Limb (tissue), 2 donors: ENCODE results near the gene ZFYVE28.
"Not testable (repeated sequence)": the region's sequence is repeated elsewhere in the genome, so short reads cannot be mapped to it uniquely, and the experiment has no call there.

Experiments used
- DNase-seq, 2 donors: peaks; one replicate each; pipeline ENCODE4 v3.0.0-alpha.2; 2016; ENCODE audit errors: extremely low spot score in 2 of 2

ZFYVE28 gene

DNA sequence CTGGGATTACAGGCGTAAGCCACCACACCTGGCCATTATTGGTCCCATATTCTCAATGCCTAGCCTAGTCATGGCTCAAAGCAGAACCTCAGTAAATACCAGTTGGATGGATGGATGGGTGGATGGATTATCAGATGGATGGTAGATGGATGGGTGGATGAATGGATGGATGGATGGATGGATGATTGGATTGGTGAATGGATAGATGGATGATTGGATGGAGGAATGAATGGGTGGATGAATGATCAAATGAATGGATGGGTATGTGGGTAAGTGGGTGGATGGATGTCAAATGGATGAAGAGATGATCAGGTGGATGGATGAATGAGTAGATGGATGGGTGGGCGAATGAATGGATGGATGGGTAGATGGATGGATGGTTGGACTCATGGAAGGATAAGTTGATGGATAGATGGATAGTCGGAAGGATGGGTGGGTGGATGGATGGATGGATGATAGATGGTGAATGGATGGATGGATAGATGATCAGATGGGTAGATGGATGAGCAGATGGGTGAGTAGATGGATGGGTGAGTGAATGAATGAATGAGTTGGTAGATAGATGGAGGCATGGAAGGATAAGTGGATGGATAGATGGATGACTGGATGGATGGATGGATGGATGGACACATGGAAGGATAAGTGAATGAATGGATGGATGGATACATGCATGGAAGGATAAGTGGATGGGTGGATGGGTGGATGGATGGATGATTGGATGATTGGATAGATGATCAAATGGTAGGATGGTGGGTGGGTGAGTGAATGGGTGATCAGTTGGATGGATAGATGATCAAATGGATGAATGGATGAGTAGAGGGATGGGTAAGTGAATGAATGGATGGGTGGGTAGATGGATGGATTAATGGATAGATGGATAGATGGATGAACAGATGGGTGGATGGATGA lies 28.5 kb upstream of the ZFYVE28 start:
- DNase-seq = no peak

DNA sequence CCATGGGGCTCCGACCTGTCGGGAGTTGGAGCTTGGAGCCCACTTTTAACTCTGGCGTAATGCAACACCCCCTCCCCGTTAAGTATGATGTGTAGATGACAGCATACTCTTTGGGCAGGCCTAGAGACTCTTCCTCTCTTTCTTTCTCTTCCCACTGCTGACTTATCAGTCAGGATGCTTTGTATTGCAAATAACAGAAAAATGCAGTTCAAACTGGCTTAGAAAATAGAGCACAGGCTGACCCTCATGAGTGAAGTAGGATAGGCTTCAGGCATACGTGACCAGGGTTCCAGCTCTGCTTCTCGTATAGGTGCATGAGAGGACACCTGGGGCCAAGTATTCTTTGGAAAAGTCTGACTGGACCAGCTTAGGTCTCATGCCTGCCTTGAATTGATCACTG lies 27.1 kb upstream of the ZFYVE28 start:
- no peak for DNase-seq

DNA sequence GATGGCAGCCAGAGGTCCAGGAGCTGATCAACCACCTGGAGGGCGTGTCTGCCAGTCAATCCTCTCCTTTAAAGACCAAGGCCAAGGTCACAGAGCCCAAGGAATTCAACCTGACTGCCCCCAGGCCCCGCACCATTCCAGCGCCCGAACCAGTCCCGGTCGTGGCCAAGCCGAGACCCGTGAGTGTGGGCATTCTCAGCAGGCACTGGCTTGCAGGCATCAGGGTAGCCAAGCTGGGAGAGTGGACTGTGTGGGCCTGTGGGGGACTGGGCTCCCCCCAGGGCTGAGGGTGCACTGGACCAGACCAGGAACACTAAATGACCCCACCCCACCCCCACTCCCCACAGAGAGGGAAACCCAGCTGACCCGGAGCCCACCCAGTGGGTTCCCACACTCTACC lies 26.7 kb upstream of the ZFYVE28 start:
- no peak for DNase-seq

DNA sequence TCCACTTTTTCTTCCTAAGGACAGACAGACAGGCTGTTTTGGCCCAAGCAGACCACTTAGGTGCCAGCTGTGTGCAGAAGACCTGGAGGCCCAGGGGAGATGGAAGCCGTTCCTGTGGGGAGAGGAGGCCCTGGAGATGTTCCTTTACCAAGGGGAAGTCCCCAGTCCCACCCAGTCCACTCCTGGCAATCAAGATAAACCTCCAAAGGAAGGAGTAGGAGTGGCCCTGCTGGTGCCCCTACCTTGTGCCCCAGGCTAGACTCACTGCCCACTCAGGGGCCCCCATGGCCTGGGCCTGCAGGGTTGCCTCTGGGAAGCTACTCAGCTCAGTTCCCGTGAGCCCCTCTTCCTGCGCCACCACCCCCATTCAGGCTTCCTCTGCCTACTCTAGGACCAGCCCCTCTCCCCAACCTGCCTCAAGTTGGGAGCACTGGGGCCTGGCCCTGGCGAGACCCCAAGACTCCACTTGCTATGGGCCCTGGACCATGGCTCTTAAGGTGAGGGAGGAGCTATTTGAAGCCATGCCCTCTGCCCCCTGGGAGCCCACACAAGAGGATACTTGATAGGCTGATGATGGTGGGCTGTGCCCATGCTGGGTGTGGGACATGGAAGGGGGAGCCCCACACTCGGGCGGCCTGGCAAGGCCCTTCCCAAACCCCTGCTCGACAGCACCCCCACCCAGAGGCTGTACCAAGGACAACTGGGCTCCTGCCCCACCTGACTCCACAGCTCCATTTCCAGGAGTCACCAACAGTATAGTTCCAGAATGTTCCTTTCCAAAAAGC lies 25.7 kb upstream of the ZFYVE28 start:
- no peak for DNase-seq

DNA sequence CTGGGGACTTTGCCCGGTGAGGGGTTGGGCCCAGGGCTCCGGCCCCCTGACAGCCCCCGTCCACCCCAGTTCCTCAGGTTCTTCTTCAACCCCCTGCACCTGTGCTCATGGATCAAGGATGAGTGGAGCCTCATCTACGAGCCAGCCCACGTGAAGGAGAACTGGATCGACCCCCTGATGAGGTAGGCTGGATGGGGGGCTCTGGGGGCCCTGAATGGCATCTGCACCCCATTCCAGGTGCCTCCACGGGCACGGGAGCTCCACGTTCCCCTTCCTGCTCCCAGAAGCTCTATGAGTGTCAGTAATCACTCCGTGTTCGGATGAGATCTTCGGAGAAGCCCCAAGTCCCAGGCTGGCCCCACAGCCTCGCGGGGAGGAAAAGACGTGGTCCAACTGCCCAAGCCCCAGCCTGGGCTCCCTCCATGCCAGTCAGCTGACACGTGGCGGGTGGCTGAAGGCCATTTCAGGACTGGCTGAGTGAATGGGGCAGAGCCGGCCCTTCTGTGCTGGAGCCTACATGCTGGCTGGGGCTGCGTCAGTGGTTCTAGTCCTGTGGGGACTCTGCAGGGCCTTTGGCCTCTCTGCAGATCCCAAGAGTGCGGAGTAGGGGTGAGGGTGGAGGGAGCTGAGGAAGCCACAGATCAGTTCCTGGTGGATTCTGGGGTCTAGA lies 24.8 kb upstream of the ZFYVE28 start:
- peak in 1 of 2 donors; percentile 21 for DNase-seq

DNA sequence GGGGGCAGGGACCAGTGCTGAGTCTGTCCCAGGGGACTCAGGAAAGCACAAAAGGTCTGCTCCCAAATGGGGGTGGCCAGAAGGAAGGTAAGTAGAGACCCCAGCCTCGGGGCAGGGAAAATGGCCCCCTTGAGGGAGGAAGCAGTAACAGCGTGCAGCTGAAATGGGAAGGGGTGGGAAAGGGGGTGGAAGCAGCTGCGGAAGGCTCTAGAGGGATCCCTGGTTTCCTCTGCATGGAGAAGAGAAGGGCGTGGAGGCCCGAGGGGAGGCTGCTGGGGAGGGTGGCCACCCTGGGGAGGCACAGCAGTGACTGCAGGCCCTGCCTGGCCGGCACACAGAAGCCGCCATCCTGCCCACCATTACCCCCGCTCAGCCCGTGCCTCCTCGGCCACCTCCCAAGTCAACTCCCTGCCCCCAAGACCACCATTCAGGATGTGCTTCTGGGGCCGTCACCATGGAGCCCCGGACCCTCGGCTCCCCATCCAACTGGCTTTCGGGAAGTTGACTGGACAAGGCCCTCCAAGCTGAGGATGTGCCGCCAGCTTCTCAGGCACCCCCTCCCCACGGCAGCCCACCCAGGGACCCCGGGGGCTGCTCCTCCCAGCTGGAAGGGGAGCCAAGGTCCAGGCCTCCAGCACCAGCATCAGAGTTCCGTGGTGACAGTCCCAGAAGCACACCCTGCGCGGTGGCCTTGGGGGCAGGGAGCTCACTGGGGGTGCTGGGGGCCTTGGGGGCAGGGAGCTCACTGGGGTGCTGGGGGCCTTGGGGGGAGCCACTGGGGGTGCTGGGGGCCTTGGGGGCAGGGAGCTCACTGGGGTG lies 23.9 kb upstream of the ZFYVE28 start:
- no peak for DNase-seq

DNA sequence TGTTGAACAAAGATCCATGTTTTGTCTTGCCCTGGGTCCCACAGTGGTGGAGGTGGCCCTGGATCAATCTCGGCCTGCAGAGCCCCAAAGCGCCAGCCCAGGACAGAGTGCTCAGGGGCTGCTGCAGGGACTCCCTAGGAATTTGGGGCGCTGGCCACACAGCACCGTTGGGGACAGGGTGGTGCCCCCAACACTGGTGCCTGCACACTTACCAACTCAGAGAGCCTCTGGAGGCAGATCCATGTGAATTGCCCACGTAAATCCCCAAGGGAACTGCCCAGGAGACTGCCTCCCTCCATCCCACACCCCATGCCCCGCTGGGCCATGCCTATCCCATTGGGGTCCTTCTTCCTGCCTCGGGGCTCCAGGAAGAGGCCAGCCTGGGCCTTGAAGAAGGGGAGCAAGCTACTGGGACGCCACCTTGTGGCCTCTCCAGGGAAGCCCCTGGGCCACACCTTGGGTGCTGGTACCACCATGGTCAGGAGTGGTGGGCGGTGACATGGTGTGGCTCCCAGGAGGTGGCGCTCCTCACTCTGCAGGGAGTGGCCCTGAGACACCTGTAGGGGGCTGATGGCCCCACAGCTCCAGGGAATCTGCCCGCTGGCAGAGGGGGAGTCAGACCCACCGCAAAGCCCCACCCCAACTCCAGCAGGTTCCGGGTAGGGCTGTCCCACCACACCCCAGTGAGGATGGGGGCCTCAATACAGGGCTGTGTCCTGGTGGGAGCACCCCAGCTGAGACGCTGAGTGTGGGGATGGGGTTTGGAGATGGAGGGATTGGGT lies 23.1 kb upstream of the ZFYVE28 start:
- peak in 1 of 2 donors; percentile 41 for DNase-seq

DNA sequence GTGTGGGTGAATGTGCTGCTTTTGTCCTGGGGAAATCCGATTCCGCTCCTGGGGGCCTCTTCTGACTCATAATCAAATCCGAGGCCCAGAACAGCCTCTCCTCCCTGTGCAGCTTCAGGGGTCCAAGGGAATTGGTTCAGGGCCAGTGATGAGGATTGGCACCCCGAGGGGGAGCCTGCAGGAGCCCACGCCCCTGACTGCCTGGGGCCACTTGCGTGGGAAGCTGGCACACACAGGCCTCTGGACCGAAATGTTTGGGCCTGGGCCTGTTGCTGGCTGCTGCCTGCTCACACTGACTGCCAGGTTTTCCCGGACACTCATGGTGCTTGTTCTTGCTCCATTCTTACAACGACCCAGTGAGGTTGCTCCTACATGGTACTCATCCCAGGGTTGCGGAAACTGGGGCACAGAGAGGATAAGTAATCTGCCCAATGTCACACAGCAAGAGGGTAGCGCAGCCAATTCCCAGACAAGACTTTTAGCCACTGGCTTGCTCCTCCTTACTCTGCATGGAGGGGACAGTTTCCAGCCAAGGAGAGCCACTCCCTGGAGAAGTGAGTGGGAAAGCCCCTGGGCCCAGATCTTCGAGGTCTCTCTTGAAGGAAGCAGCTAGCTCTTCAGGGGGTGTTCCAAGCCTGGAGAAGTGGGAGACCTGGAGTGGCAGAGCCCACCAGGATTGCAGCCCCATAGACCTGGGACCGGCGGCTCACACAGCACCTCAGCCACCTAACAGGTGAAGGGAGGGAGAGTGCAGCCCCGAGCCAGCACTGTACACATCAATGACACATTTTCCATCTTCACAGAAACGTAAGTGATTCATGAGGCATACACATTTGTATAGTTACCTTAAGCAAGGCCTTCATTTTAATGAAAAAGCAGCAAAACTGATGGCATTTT lies 20.6 kb upstream of the ZFYVE28 start:
- no peak for DNase-seq

DNA sequence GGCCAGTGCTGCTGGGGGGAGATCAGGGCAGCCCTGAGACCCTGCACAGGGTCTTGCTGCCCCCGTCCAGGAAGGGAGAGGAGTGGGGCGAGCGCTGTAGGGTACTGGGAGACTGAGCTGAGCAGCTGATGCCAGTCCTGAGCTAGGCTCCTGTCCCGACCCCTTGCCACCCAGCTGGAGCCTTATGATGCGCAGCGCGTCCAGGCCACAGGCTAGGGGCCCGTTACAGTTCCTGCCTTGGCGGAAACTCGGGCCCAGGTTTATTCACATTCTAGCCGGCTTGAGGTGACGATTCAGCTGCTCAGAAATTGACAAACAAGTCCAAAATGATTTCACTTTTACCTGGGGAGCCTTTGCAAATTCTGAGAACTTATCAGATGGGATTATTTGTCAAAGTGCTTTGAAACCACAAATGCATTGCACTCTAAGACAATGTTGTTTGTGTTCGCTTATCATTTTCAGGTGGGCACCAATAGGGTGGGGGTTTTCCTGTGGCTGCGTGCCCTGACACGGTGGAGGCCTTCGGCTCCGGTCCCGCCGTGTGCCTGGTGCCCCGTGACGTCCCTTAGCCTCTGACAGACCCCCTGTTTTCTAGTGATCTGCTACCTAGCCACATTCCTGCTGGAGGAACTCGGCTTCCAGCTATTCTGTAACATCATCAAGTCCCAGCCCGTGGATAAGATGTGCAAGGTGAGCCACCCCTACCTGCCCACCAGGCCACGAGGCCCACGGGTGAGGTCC lies 19.2 kb upstream of the ZFYVE28 start:
- peak in 1 of 2 donors; percentile 21 for DNase-seq

DNA sequence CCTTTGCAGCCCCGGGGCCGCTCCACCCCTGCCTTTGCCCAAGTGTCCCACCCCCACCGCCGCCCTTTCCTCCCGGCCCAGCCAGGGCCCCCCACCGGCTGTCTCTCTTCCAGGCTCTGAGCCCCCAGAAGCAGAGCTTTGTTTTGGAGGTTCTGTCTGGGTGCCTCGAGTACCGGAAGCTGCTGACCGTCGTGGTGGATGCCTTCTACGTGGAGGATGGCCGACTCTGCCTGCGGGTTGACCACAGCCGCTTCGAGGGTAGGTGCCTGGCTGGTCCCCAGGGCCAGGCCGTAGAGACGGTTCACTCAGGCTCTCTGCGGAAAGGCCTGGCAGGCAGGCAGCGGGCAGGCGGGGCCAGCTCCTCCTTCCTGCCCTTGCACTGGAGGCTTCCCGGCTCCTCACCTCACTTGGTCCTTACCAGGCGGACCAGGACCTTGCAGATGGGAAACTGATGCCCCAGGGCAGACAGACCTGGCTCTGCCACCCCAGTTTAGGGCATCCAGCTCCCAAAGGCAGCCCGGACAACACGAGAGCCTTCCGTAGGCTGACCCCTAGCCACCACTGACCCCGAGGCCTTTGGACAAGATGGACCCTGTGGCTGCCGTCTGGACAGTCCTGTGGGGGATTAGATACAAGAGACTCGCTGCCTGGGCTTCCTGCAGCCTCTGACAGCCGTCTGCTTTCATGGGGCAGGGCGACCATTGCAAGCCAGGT lies 18.5 kb upstream of the ZFYVE28 start:
- peak in 1 of 2 donors; percentile 15 for DNase-seq

DNA sequence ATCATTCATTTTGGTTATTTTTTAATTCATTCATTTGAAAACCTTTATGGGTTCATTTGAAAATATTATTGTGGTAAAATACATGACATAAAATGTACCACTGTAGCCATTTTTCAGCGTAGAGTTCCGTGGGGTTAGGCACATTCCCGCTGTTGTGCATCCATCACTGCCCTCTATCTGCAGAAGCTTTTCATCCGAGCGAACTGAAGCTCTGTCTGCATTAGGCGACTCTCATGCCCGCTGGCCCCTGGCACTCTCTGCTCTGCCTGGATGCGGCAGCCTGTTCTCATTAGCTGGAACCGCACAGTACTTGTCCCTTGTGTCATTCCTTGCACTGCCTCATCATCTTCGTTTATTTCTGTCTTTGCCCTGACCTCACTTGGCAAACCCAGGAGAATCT lies 17.9 kb upstream of the ZFYVE28 start:
- peak in 1 of 2 donors; percentile 24 for DNase-seq

DNA sequence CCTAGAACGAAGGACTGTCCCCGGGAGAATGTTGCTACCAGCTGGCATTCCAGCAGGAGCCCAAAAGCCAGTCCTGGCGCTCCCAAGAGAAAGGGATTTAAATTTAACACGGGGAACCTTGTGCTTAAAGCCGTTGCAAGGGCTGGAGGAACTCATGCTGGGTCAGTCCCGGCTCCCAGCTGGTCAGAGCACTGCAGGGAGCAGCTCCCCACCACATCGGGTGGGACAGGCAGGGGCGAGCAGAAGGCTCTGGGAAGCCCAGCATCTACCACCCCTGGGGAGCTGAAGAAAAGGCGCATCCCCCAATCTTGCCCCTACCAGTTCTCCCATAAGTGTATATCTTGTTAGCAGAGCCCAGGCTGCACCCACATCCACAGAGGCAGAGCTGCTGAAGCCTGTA lies 16.0 kb upstream of the ZFYVE28 start:
- no peak for DNase-seq

DNA sequence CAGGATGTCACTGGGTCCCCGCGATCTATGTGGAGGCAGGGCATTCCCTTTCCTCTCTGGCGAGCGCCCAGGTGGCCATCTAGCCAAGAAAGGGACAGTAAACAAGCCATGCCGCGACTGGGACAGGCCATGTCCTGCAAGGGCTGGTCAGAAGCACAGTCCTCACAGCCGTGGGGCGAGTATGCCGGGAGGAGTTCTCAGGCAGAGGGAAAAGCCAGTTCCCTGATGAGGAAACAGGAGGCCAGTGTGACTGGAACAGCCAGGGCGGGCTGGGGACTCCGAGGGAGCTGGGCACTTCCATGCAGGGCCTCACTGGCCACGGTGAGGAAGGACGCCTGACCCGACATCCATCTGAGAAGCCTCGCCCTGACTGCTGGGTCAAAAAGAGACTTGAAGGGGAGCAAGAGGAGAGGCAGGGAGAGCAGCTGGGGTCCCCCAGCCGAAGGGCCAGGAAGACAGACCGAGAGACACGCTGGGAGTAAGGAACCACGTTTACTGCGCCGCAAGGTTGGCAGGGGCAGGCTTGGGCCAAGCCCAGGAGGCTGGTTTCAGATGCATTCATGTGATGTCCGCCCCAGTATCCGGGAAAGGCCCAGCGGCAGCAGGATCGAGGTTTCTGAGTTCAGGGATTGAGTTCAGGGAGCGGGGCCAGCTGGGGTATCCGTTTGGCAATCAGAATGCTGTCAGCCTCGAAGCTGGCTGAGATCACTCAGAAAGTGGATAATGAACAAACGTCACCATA lies 15.3 kb upstream of the ZFYVE28 start:
- DNase-seq = peak in 1 of 2 donors; percentile 26

DNA sequence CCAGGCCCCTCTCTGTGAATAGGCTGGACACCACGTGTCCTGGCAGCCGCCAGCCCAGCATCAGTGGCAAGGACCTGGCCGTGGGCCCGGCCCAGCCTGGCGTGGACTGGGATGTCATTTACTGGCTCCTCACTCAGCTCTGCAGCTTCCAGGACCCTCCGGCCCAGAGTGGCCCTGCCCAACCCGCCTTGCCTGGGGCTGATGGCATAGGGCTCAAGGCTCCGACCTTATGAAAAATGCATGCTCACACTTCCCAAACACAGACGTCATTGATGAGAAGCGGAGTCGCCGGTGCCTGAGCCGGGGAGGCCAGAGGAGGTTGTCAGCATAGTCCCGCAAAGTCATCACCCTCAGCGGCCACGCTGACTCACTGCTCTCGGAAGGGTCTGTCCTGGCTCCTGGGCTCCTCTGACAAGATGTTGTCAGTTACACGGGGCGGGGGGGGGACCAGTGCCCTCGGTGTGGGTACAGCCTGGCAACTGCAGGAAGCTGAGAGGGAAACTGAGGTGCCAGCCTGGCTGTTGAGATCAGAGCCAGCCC lies 14.6 kb upstream of the ZFYVE28 start:
- DNase-seq = peak in 1 of 2 donors; percentile 27

DNA sequence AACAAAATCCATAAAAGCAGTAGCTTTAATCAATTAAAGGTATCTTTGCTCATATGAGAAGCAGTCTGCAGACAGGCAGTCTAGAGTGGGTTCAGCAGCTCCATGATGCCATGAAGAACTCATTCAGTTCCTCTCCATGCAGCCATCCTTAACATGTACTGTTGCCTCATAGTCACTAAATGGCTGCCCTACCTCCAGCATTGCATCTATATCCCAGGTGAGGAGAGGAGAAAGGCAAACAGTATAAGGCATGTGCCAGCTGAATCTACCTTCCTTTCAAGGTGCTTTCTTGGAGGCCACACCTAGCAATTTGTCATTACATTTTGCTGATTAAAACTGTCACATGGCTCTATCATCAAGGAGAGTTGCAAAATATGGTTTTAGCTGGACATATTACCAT lies 13.6 kb upstream of the ZFYVE28 start:
- no peak for DNase-seq

DNA sequence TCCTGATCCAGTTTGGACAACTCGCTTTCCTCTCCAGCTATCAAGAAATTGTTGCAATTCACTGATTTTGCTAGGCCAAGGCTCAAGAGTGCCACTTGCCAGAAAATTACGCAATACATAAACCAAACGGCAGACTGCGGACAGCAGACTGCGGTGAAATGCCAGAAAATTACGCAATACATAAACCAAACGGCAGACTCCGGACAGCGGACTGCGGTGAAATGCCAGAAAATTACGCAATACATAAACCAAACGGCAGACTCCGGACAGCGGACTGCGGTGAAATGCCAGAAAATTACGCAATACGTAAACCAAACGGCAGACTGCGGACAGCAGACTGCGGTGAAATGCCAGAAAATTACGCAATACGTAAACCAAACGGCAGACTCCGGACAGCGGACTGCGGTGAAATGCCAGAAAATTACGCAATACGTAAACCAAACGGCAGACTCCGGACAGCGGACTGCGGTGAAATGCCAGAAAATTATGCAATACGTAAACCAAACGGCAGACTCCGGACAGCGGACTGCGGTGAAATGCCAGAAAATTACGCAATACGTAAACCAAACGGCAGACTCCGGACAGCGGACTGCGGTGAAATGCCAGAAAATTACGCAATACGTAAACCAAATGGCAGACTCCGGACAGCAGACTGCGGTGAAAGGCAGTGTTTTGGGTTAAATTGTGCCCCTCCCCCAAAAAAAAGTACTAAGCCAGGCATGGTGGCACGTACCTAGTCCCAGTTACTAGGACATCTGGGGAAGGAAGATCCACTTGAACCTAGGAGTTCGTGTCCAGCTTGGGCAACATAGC lies 11.7 kb upstream of the ZFYVE28 start:
- not testable (repeated sequence) for DNase-seq
